ENCODE data around the gene KCNIP4.

The KCNIP4 gene

GRCh38 chr4:21191317-21191716 lies 757.3 kb downstream of the KCNIP4 start:
- H3K27ac ChIP-seq (ENCODE audit: poor library complexity, severe bottlenecking), result no peak overlapping the region
- H3K4me3 ChIP-seq (ENCODE audit: severe bottlenecking), result no peak overlapping the region
- TF ChIP-seq CTCF (IDR thresholded peaks at IDR 0.05; ENCODE audit: poor library complexity, severe bottlenecking), result peak; percentile 0
- H3K27me3 ChIP-seq (ENCODE audit: insufficient read depth, poor library complexity, severe bottlenecking), result no peaks in the 10 kb centered on the region
- ATAC-seq (ENCODE audit: low read depth), result no peak
- no peaks in the 10 kb centered on the region for H3K4me1 ChIP-seq (ENCODE audit: insufficient read depth, poor library complexity, severe bottlenecking)
- no peaks in the 10 kb centered on the region for H3K36me3 ChIP-seq (ENCODE audit: low read depth)
- no peaks in the 10 kb centered on the region for H3K9me3 ChIP-seq (ENCODE audit: severe bottlenecking)
- no peak for DNase-seq (ENCODE audit: low spot score)

- Histone ChIP-seq H3K9me3 (ENCODE audit: severe bottlenecking) (no peaks in the 10 kb centered on the region), H3K4me1 (ENCODE audit: insufficient read depth, poor library complexity, severe bottlenecking) (no peaks in the 10 kb centered on the region), H3K36me3 (ENCODE audit: low read depth) (no peaks in the 10 kb centered on the region), H3K27me3 (ENCODE audit: insufficient read depth, poor library complexity, severe bottlenecking) (peaks cover 2% of the 10 kb centered on the region), H3K4me3 (ENCODE audit: severe bottlenecking) (no peak overlapping the region), H3K27ac (ENCODE audit: poor library complexity, severe bottlenecking) (no peak overlapping the region)
- peak; percentile 43 for TF ChIP-seq CTCF (IDR thresholded peaks at IDR 0.05; ENCODE audit: poor library complexity, severe bottlenecking)
- DNase-seq (ENCODE audit: low spot score) (no peak), ATAC-seq (ENCODE audit: low read depth) (no peak)
Measured at GRCh38 chr4:21184788-21185187, 763.8 kb downstream of the KCNIP4 start.

- Histone ChIP-seq H3K36me3 (ENCODE audit: low read depth) (no peaks in the 10 kb centered on the region), H3K9me3 (ENCODE audit: severe bottlenecking) (no peaks in the 10 kb centered on the region), H3K27ac (ENCODE audit: poor library complexity, severe bottlenecking) (no peak overlapping the region), H3K4me3 (ENCODE audit: severe bottlenecking) (no peak overlapping the region), H3K4me1 (ENCODE audit: insufficient read depth, poor library complexity, severe bottlenecking) (no peaks in the 10 kb centered on the region), H3K27me3 (ENCODE audit: insufficient read depth, poor library complexity, severe bottlenecking) (peaks cover 2% of the 10 kb centered on the region)
- peak; percentile 48 for ATAC-seq (ENCODE audit: low read depth)
- DNase-seq (ENCODE audit: low spot score), result no peak
- TF ChIP-seq CTCF (IDR thresholded peaks at IDR 0.05; ENCODE audit: poor library complexity, severe bottlenecking), result no peak
Measured at GRCh38 chr4:21181716-21182115, 766.9 kb downstream of the KCNIP4 start.

- H3K4me3 ChIP-seq (ENCODE audit: severe bottlenecking), result no peak overlapping the region
- TF ChIP-seq CTCF (IDR thresholded peaks at IDR 0.05; ENCODE audit: poor library complexity, severe bottlenecking), result no peak
- no peak for ATAC-seq (ENCODE audit: low read depth)
- no peak overlapping the region for H3K27ac ChIP-seq (ENCODE audit: poor library complexity, severe bottlenecking)
- H3K27me3 ChIP-seq (ENCODE audit: insufficient read depth, poor library complexity, severe bottlenecking), result no peaks in the 10 kb centered on the region
- no peaks in the 10 kb centered on the region for H3K36me3 ChIP-seq (ENCODE audit: low read depth)
- H3K9me3 ChIP-seq (ENCODE audit: severe bottlenecking), result no peaks in the 10 kb centered on the region
- DNase-seq (ENCODE audit: low spot score), result no peak
- H3K4me1 ChIP-seq (ENCODE audit: insufficient read depth, poor library complexity, severe bottlenecking), result no peaks in the 10 kb centered on the region
Measured at GRCh38 chr4:21177871-21178270, 770.7 kb downstream of the KCNIP4 start.

GRCh38 chr4:21177092-21177491 lies 771.5 kb downstream of the KCNIP4 start:
- ATAC-seq (ENCODE audit: low read depth) (no peak), DNase-seq (ENCODE audit: low spot score) (no peak)
- no peak overlapping the region for H3K4me3 ChIP-seq (ENCODE audit: severe bottlenecking)
- H3K27me3 ChIP-seq (ENCODE audit: insufficient read depth, poor library complexity, severe bottlenecking), result no peaks in the 10 kb centered on the region
- no peaks in the 10 kb centered on the region for H3K9me3 ChIP-seq (ENCODE audit: severe bottlenecking)
- H3K36me3 ChIP-seq (ENCODE audit: low read depth), result no peaks in the 10 kb centered on the region
- no peak for TF ChIP-seq CTCF (IDR thresholded peaks at IDR 0.05; ENCODE audit: poor library complexity, severe bottlenecking)
- no peaks in the 10 kb centered on the region for H3K4me1 ChIP-seq (ENCODE audit: insufficient read depth, poor library complexity, severe bottlenecking)
- H3K27ac ChIP-seq (ENCODE audit: poor library complexity, severe bottlenecking), result no peak overlapping the region
